Activated T-helper 1 cell treated with anti-CD3 and anti-CD28 coated beads, Interleukin-12 subunit alpha, Interleukin-12 subunit beta, Interleukin-2, Interleukin-4 antibody, amounts not matched to agents 30 ng/mL and 10 ng/mL and 1 ng/mL, durations not matched to agents 14 hours and 24 hours and 36 hours (primary cell): ENCODE measurements around the gene GRB7. TPM values are rescaled to one million over a fixed set of nuclear protein-coding genes. Genes with fewer than 3 reads are reported as not detected.

Experiments used
- DNase-seq: peaks from one replicate; pipeline ENCODE4 v3.0.0; 2021; ENCODE audit warnings: low spot score
- H3K27ac Mint-ChIP-seq: one replicate; pipeline ENCODE4 v1.8.0; 2021; ENCODE audit warnings: mild to moderate bottlenecking, mixed read lengths
- H3K27me3 Mint-ChIP-seq: one replicate; pipeline ENCODE4 v1.8.0; 2022; ENCODE audit warnings: mild to moderate bottlenecking, moderate library complexity, mixed read lengths; ENCODE audit not compliant: insufficient read depth
- H3K36me3 Mint-ChIP-seq: one replicate; pipeline ENCODE4 v1.8.0; 2021; ENCODE audit warnings: low read depth, mixed read lengths
- H3K4me1 Mint-ChIP-seq: one replicate; pipeline ENCODE4 v1.8.0; 2021; ENCODE audit warnings: low read depth, mixed read lengths
- H3K4me3 Mint-ChIP-seq: one replicate; pipeline ENCODE4 v1.8.0; 2021; ENCODE audit warnings: mild to moderate bottlenecking, moderate library complexity, mixed read lengths
- H3K9me3 Mint-ChIP-seq: one replicate; pipeline ENCODE4 v1.8.0; 2021; ENCODE audit warnings: mixed read lengths
- intact Hi-C: fragments of 100-400 bp; cut with micrococcal nuclease; formaldehyde crosslinking; loops from one replicate; pipeline ENCODE4 v1.15.1; 2024
- total RNA-seq: library from RNA; stranded (reverse); gene quantifications from 2 replicates; pipeline ENCODE4 v1.2.3, GENCODE V29; 2022

Gene GRB7
- total RNA-seq, 1 donor from 2014 or later = 0.73 TPM

DNA sequence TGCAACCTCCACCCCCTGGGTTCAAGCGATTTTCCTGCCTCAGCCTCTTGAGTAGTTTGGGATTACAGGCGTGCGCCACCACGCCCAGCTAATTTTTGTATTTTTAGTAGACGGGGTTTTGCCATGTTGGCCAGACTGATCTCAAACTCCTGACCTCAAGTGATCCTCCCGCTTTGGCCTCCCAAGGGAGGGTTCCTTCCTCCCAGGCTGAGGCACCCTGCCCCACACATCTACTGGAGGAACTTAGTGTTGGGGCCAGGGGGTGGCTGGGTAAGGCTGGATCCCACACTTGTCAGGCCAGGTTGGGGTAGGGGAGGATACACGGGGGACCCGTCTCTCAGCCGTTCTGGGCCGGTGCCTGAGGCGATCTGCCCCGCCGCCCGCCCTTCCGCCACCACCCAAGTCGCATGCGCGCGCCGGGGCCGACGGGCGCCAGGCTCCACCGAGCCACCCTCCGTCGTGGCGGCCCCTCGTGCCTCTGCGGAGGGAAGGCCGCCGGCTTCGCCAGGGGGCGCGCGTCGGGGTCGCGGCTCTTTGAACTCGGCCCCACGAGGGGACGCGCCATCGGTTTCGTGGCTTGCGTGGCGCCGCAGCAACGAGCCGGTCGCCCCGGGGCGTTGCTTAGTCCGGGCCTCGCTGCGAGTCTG lies 15.9 kb downstream of the GRB7 start:
- Mint-ChIP-seq H3K27ac (peak overlapping the region; percentile 91), H3K9me3 (no peaks in the 10 kb centered on the region), H3K4me1 (peaks cover 54% of the 10 kb centered on the region), H3K36me3 (peaks cover 6% of the 10 kb centered on the region), H3K27me3 (no peaks in the 10 kb centered on the region), H3K4me3 (peak overlapping the region; percentile 81)
- intact Hi-C loops = loop anchor here (1.0 to 10.0 kb wide), 12 partner anchors 15 to 227 kb away; partner anchors contain the start of genes LRRC3C, MIEN1, ORMDL3 and PGAP3
- no peak for DNase-seq

DNA sequence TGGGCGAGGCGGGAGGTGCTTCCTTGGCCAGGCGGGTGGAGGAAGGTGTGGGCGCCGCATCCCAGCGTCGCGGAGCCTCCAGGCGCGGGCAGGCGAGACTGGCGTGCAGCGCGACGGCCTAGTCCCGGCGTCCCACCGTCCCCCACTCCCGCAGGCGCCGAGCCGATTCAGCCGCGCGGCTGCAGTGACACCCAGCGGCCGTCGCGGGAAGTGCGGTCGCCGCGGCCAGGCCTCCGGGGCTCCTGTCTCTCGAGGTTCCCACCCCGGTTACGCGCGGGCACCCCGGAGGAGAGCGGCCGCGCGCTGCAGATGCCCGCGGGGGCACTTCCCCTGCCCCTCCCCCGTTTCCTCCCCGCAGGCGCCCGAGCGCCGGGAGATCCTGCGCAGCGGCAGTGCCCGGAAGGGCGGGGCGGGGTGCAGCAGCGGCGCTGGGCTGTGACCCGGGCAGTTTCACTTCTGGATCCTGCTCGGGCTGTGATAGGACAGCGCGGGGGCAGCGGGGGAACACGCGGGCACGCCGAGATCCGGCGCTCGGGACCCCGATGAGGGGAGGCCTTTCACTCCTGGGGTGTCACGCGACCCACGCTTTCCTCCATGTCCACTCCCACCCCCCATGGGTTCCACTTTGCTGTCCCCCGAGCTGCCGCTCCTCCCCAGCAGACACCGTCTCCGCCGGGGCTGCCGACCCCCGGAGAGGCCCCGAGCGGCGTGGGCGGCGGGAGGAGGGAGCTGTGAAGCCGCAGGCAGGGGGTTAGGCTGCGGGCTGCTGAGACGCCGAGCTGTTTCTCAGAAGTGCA lies 16.6 kb downstream of the GRB7 start:
- H3K27me3 Mint-ChIP-seq = no peaks in the 10 kb centered on the region
- DNase-seq = peak; percentile 97
- H3K36me3 Mint-ChIP-seq = peaks cover 6% of the 10 kb centered on the region
- H3K27ac Mint-ChIP-seq = peak overlapping the region; percentile 53
- H3K4me3 Mint-ChIP-seq = peak overlapping the region; percentile 81
- intact Hi-C loops = loop anchor here (1.0 to 10.0 kb wide), 12 partner anchors 16 to 226 kb away; partner anchors contain the start of genes LRRC3C, MIEN1, ORMDL3 and PGAP3
- H3K9me3 Mint-ChIP-seq = no peaks in the 10 kb centered on the region
- peaks cover 60% of the 10 kb centered on the region for H3K4me1 Mint-ChIP-seq

DNA sequence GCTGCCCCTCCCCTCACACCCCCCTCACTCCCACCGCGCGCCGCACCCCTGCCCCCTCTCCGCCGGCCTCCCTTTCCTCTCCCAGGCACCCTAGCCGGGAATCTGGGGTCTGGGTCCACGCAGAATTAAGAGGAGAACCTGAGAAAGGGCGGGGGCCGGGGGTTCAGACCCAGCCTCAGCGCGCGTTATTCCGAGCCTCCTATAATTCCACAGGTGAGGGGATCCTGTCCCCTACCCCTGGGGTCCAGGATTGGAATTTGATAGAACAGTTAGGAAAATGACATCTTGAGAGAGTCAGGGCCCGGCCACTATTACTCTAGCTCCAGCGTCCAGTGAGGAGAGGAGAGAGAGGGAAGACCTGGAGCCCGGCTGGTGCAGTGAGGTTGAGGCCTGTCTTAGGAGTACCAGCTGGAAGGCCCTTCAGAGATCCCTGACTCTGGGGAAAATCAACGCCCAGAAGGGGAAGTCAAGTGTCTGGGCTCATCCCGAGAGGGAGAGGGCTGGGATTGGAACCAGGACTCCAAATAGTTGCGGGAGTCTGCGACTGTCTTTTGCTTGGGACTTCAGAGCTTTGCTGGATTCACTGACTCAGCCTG lies 17.3 kb downstream of the GRB7 start:
- no peaks in the 10 kb centered on the region for H3K27me3 Mint-ChIP-seq
- peaks cover 66% of the 10 kb centered on the region for H3K4me1 Mint-ChIP-seq
- intact Hi-C loops = loop anchor here (1.0 to 10.0 kb wide), 12 partner anchors 15 to 225 kb away; partner anchors contain the start of genes LRRC3C, MIEN1, ORMDL3 and PGAP3
- DNase-seq = no peak
- peaks cover 6% of the 10 kb centered on the region for H3K36me3 Mint-ChIP-seq
- no peaks in the 10 kb centered on the region for H3K9me3 Mint-ChIP-seq
- H3K4me3 Mint-ChIP-seq = peak overlapping the region; percentile 61
- H3K27ac Mint-ChIP-seq = peak overlapping the region; percentile 86

DNA sequence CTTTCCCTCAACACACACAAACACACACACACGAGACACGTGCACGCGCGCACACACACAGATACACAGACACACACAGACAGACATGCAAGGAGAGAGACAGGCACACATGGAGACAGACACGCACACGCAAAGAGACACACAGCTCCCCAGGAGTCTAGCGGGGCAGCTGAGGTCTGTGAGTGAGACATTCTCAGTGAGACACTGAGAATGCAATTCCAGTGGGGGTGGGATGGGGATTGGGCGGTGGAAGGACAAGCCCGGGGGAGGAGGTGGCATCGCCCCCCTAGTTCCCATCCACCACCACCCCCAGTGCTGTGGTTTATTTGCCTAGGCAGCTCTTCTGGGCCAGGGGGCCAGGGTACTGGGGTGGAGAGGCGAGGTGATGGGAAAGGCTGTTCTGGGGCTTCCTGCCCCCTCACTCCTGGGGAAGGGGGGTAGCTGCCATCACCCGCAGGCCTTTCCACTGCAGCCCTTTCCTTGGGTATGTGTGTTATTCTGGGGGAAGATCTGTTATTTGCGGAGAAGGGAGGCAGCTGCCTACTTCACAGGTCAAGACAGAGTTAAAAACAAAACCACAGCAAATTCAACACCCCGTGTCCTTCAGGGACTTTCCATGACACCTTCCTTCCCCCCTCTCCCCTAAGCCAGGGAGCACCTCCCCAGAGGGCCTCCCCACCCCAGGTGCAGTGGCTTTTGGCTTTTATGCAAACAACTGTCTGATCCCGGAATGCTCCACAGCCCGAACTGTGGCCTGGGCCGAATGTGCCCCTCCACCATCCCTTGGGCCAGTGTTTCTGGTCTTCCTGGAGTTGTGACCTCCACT lies 18.0 kb downstream of the GRB7 start:
- peak; percentile 47 for DNase-seq
- Mint-ChIP-seq H3K4me3 (peak overlapping the region; percentile 61), H3K4me1 (peaks cover 66% of the 10 kb centered on the region), H3K27ac (peak overlapping the region; percentile 86), H3K9me3 (no peaks in the 10 kb centered on the region), H3K36me3 (peaks cover 8% of the 10 kb centered on the region), H3K27me3 (no peaks in the 10 kb centered on the region)
- intact Hi-C loops = loop anchor here (2.0 to 10.0 kb wide), 2 partner anchors 35 to 59 kb away; no protein-coding TSS in a partner anchor

DNA sequence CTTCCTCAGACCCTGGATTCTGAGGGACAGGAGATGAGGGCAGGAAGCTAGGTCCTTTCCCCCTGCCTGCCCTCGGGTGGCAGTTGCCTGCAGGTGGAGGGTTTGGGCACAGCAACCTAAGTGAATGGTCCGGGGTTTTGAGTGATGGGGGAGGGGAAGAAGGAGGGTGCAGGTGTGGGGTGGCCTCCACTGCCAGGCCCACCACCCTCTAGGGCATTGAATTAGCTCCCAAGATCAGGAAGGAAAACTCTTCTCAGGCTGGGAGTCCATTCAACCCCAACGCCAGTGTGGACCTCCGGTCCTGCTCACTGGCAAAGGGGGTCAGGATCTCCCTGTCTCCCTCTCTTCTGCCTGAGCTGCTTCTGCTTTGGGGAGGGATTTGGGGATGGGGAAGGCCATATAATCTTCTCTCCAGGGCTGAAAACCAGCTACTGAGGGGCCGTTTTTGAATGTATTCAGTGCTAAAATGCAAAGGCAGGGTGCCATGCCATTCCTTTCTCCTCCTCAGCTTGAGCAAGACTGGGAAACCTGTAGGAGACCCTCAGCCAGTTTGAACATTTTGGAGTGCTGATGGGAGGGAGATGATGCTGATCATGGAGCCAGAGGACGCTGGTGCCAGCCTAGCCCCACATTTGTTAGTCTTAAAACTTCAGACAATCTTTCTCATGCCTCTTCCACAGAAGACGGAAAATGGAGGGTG lies 18.8 kb downstream of the GRB7 start:
- Mint-ChIP-seq H3K4me3 (peak overlapping the region; percentile 61), H3K27ac (peak overlapping the region; percentile 86), H3K4me1 (peaks cover 66% of the 10 kb centered on the region), H3K27me3 (no peaks in the 10 kb centered on the region), H3K9me3 (no peaks in the 10 kb centered on the region), H3K36me3 (peaks cover 11% of the 10 kb centered on the region)
- intact Hi-C loops = loop anchor here (10.0 kb wide), 1 partner anchor 58 kb away; no protein-coding TSS in a partner anchor
- DNase-seq = no peak

DNA sequence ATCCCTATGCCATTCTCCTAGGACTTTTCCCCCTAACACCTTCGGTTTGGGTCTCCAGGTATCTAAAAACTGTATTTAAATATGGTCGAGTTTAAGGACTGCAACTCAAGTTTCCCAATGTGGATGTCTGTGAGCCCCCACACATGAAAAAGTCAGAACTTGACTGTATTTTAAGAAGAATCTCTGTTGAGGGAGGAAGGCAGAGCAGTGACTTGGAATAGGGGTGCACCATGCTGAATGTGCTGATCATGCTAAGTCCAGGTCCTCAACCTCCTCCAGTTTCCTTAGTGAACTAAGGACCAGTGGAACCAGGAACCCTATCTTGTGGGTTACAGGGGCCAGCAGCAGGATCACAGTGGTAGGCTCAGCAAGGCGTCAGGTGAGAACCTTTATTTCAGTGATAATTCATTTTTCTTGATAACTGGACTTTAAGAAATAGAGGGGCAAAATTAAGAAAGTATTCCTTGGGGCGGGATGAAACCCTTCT lies 19.5 kb downstream of the GRB7 start:
- no peak for DNase-seq
- Mint-ChIP-seq H3K36me3 (peaks cover 12% of the 10 kb centered on the region), H3K27ac (peak overlapping the region; percentile 79), H3K9me3 (no peaks in the 10 kb centered on the region), H3K4me1 (peaks cover 65% of the 10 kb centered on the region), H3K4me3 (peak overlapping the region; percentile 60), H3K27me3 (no peaks in the 10 kb centered on the region)
- intact Hi-C loops = loop anchor here (10.0 kb wide), 1 partner anchor 58 kb away; no protein-coding TSS in a partner anchor

DNA sequence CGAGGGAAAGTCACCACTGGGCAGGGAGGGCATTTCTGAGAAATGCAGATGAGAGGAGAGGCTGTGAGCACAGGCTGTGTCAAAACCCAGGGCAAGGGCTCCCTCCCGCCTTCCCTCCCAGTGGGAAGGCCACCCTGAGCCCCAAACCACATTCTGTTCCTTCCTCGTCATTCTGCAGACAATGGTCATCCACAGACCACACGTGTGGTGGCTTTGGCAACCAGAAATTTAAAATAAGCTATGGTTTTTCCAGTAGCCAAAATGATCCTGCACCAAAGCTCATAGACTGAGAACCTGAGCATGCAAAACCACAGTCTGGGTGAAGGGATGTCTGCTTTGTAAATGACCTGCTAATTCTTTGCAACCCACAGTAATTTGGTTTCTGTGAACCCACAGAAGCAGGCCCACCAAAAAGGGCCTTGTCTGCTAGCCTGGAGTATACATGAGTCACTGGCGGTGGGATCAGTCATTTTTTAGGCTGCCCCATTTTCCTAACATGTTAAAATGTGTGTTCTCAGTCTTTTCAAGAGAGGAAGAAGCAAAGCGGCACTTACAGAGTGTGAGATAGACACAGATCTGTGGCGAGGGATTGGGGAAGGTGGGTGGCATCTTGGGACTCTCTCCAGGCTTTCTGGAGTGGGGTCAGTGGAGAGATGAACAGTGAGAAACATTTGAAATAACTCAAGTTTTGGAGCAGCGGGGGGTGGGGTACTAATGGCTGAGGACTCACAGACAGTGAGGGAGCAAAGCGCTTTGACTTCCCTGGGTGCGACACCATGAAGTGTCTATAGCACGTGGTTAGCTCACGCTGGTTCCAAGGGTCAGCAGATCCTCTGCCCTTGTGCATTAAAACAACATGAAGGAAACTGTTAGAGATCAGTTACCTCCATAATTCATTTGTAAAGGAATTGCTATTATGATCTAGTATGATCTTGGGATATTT lies 20.5 kb downstream of the GRB7 start:
- intact Hi-C loops = loop anchor here (1.0 to 10.0 kb wide), 4 partner anchors 12 to 106 kb away; partner anchors contain the start of gene IKZF3
- peaks cover 67% of the 10 kb centered on the region for H3K4me1 Mint-ChIP-seq
- peak overlapping the region; percentile 79 for H3K27ac Mint-ChIP-seq
- peaks cover 18% of the 10 kb centered on the region for H3K36me3 Mint-ChIP-seq
- H3K27me3 Mint-ChIP-seq = no peaks in the 10 kb centered on the region
- H3K9me3 Mint-ChIP-seq = no peaks in the 10 kb centered on the region
- no peak for DNase-seq
- peak overlapping the region; percentile 3 for H3K4me3 Mint-ChIP-seq

DNA sequence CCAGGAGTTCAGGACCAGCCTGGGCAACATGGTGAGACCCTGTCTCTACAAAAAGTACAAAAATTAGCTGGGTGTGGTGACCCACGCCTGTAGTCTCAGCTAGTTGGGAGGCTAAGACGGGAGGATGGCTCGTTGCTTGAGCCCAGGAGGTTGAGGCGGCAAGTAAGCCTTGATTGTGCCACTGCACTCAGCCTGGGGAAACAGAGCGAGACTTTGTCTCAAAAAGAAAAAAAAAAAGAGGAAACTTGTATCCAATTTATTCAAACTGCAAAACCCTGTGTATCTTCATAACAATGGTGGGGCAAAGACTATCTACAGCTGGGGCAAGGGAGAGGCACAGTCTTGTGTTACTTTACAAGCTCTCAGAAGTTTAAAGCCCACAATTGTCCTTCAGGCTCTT lies 21.5 kb downstream of the GRB7 start:
- intact Hi-C loops = loop anchor here (10.0 kb wide), 1 partner anchor 56 kb away; no protein-coding TSS in a partner anchor
- Mint-ChIP-seq H3K36me3 (peaks cover 19% of the 10 kb centered on the region), H3K4me1 (peaks cover 66% of the 10 kb centered on the region), H3K27me3 (no peaks in the 10 kb centered on the region), H3K9me3 (no peaks in the 10 kb centered on the region), H3K27ac (no peak overlapping the region), H3K4me3 (no peak overlapping the region)
- no peak for DNase-seq

DNA sequence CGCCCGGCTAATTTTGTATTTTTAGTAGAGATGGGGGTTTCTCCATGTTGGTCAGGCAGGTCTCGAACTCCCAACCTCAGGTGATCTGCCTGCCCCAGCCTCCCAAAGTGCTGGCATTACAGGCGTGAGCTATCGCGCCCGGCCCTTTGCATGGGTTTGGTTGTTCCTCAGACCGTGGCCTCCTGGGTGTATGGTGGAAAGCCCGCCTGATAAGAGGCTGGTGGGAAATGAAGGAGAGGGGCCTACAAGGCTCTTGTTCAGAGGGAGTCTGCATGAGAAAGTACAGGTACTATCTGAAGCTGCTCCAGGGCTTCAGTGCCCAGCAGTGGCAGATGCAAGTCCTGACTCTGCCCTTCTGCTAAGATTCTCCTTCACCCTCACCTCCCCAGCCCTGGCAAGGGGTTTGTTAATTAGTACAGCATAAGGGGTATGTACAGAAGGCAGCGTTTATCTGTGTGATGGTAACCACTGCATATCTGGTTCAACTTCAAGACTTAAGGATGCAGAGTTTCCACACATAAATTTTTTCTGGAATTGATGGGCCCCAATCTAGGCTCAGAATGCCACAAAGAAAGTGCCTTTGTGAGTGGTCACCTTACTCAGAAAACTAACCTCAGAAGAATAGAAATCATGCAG lies 24.2 kb downstream of the GRB7 start:
- intact Hi-C loops = no loop called here
- peaks cover 3% of the 10 kb centered on the region for H3K9me3 Mint-ChIP-seq
- no peak overlapping the region for H3K27ac Mint-ChIP-seq
- no peaks in the 10 kb centered on the region for H3K27me3 Mint-ChIP-seq
- DNase-seq = no peak
- H3K36me3 Mint-ChIP-seq = peaks cover 45% of the 10 kb centered on the region
- H3K4me1 Mint-ChIP-seq = peaks cover 58% of the 10 kb centered on the region
- no peak overlapping the region for H3K4me3 Mint-ChIP-seq

DNA sequence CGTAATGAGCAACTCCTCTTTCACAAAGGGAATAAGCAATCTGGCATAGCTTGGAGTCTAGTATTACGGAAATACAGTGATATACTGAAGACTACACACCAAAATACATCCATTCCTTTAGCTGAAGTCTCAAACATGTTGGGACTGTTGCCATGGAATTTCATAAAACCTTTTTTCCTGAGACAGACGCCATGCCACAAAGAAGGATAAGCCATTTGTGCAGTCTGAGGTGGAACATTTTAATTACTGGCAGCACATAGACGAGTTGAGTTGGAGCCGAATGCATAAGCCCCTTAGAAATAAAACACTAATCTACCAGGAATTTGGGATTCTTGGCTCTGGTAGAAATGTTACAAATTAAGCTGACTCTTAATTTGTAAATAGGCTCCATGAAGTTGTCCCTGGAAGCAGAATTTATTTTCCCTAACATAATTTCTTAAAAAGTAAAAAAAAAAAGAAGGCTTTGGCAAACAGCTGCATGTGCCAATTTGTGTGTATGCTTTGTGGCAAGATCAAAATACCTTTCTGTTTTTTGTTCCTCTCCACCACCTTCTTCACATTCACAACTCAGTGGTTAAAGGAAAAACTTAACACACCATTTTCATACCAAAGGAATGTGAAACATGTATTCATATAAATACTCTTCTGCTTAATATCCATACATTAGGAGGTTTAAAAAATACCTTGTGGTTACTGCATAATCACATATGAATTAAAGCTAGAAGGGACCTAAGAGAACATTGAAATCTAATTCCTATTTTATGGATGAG lies 25.5 kb downstream of the GRB7 start:
- H3K27me3 Mint-ChIP-seq = no peaks in the 10 kb centered on the region
- DNase-seq = no peak
- H3K36me3 Mint-ChIP-seq = peaks cover 53% of the 10 kb centered on the region
- intact Hi-C loops = no loop called here
- no peak overlapping the region for H3K4me3 Mint-ChIP-seq
- H3K4me1 Mint-ChIP-seq = peaks cover 58% of the 10 kb centered on the region
- peaks cover 3% of the 10 kb centered on the region for H3K9me3 Mint-ChIP-seq
- H3K27ac Mint-ChIP-seq = no peak overlapping the region
